ENCODE results near the gene IL17RE.
"Not testable (repeated sequence)": the region's sequence is repeated elsewhere in the genome, so short reads cannot be mapped to it uniquely, and the experiment has no call there.

Gene IL17RE

DNA sequence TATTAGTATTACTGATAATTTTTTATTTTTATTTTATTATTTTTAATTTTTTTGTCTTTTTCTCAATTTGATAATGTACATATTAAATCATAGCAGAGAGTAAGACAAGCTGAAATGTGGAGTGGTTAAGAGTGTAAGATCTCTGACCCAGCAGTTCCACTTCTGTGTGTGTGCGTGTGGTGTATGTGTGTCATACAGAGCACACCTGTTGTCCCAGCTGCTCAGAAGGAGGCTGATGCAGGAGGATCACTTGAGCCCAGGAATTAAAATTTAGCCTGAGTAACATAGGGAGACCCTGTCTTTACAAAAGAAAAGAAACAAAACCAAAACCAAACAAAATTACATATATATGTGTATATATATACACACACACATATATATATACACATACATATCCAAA lies 21.2 kb upstream of the IL17RE start:
- no peak for DNase-seq

DNA sequence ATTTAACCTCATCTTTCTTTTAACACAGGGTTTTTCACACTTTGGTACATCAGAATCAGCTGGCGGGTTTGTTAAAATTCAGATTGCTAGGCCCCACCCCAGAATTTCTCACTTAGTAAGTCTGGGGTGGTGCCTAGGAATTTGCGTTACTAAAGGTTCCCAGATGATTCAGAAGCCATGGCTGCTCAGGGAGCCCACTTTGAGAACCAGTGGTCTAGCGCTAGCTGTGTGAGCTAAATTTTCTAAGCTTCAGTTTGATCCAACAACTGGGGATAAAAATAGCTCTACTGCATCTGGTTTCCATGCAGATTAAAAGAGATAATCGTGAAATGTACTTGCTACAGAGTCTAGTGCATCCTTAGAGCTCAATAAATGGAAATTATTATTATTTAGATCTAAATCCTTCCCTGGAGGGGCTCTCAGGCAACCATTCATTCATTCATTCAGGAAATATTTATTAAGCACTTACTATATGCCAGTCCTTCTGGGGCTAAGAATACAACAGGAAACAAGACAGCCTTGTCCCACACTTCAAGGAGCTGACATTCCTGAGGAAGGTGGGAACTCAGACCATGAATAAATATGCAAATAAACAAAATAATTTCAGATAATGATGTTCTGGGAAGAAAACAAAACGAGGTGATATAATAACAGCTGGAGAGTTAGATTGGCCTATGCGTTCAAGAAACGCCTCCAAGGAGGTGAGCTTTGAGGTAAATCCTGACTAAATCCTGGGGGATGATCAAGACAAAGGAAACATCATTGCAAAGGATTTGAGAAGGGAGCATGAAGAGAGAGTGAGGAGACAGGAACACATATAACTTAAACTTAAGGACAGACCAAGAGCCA lies 18.7 kb upstream of the IL17RE start:
- no peak for DNase-seq

DNA sequence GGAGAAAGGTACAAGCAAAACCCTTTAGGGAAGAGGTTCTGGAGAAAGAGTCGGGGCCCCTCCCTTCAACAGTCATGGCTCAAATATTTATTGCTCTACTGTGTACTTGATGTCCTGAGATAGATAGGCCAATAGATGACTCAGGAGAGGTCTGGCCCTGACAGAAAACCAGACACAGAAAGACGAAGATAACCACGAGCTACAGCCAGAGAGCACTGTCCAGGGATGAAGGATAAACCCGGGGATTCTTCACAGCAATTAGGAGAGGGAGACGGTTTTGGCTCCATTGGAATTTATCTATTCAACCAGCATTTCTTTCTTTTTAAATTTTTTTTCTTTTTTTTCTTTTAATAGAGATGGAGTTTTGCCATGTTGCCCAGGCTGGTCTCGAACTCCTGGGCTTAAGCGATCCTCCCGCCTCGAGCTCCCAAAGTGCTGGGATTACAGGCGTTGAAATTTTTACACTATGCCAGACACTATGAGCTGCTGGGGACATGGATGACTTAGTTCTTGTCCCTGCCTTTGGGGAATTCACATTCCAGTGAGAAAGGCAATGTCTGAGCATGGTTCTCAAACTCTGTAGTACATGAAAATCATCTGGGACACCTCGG lies 18.0 kb upstream of the IL17RE start:
- DNase-seq: no peak

DNA sequence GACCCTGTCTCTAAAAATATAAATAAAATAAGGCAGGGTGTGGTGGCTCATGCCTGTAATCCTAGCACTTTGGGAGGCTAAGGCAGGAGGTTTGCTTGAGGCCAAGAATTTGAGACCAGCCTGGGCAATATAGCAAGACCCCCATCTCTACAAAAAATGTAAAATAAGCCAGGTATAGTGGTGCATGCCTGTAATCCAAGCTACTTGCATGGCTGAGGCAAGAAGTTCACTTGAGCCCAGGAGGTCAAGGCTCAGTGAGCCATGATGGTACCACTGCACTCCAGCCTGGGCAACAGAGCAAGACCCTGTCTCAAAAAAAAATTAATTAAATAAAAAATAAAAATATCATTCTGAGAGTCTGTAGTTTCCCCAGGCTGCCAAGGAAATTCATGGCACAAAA lies 16.3 kb upstream of the IL17RE start:
- DNase-seq: no peak

DNA sequence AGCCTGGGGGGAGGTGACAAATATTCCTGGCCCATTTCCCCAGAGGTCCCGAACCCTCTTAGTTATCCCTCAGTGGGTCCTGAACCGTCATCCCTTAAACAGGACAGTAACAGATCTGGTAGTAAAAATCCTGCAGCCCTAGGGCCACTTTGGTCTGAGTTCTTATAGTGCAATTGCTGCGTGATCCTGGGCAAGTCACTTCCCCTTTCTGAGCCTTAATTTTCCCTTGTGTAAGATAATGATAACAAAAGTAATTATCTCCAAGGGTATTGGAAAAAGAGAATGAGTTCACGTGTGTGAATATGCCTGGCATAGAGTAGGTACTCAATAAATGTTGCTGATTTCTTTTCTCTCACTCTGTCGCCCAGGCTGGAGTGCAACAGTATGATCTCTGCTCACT lies 15.2 kb upstream of the IL17RE start:
- DNase-seq: no peak

DNA sequence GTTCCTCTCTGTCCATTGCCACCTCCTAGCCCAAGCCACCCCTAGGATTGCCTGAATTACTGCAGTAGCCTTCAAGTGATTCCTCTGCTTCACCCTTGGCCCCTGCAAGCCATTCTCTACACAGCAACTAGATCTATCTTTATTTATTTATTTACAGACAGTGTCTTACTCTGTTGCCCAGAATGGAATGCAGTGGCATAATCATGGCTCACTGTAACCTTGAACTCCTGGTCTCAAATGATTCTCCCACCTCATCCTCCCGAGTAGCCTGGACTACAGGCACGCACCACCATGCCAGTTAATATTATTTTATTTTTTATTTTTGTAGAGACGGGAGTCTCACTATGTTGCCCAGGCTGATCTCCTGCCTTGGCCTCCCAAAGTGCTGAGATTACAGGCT lies 14.1 kb upstream of the IL17RE start:
- DNase-seq: no peak

DNA sequence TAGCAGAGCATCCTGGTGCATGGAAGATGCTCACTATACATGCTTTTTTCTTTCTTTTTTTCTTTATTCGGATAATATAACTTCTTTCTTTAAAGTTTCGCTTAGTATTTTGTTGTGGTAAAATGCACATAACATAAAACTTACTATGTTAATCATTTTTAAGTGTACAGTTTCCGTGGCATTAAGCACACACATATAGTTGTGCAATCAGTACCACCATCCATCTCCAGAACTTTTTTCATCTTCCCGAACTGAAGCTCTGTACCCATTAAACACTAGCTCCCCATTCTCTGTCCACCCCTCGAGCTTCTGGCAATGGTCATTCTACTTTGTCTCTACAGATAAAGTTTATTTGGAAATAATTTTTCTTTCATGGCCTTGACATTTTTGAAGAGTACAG lies 13.2 kb upstream of the IL17RE start:
- DNase-seq: no peak

DNA sequence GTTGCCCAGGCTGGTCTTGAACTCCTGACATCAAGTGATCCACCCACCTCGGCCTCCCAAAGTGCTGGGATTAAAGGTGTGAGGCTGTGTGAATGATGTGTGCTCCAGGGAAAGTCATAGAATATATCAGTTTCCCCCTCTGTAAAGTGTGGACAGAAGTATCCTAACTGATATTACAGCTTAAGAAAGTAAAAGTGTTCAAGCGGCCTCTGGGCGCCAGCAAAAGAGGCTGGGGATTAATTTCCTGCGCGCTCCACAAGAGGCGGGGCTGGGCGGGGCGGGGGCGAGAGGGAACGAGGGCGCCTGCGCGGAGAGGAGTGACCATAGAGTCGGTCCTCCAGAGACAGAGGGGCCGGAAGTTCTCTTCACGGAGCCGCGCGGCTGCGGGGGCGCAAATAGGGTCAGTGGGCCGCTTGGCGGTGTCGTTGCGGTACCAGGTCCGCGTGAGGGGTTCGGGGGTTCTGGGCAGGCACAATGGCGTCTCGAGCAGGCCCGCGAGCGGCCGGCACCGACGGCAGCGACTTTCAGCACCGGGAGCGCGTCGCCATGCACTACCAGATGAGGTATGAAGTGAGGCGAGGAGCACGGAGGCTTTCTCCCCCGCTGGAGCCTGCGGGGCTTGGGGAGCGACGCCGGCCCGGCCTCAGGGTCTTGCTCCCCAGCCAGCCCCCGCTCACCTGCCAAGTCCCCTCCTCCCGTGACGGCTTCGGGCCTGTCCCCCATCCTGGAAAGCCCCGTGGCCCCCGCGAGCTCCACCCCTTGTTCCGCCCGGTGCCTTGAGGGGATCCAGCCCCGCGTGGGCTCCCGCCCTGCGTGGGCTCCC lies 12.2 kb upstream of the IL17RE start, which contains the start of gene JAGN1:
Gene JAGN1, plus strand, starts transcription at position 362 of the 823 bp plus-strand sequence. Its CDS starts 113 bp downstream, at position 475.
- peak; percentile 24 for DNase-seq

DNA sequence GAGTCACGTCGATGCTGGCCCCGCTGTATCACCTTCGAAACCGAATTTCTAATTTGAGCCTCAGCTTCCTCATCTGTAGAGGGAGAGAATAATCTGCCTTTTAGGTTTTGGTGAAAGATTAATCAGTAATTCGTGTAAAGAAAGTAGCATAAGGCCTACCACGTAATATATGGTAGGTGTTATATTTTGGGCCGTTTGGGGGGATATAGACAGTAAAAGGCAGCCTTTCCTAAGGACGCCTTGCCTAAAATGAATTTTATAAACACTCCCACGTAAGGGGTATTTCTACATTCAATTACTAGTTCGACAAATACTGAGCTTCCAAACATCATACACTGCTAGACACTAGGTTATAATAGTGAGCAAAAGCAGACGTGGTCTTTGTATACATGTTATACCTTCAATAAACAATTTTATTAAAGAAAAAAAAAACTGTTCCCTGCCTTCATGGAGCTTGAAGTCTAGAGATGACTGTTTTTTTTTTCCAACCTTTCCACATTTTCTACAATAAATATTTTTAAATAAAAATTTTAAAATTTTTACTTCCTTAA lies 11.5 kb upstream of the IL17RE start:
- no peak for DNase-seq

DNA sequence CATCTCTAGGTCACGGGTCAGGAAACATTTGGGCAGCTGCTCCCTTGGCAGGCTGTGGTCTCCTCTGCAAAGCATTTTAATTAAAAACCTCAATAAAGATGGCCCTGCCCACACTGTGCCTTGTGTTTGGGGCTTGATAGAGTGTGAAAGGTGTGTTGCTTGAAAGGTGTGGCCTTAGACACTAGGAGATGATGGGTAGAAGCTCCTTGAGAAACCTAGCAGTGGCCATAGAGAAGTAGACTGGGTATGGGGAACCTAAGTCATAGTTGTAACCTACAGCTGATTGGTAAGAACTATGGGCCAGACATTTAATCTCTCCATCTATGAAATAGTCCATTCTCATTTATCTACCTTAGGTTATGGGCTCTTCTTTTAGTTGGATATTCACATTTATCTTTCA lies 8.9 kb upstream of the IL17RE start:
- no peak for DNase-seq

DNA sequence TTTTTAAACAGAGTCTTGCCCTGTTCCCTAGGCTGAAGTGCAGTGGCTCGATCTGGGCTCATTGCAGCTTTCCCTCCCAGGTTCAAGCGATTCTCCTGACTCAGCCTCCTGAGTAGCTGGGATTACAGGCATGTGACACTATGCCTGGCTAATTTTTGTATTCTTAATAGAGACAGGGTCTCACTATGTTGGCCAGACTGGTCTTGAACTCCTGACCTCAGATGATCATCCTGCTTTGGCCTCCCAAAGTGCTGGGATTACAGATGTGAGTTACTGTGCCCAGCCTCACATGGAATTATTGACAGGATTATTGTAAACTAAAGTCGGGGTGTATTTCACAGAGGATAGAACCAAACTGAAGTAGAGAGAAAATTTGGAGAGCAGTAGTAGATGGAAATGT lies 6.9 kb upstream of the IL17RE start:
- DNase-seq: not testable (repeated sequence)

DNA sequence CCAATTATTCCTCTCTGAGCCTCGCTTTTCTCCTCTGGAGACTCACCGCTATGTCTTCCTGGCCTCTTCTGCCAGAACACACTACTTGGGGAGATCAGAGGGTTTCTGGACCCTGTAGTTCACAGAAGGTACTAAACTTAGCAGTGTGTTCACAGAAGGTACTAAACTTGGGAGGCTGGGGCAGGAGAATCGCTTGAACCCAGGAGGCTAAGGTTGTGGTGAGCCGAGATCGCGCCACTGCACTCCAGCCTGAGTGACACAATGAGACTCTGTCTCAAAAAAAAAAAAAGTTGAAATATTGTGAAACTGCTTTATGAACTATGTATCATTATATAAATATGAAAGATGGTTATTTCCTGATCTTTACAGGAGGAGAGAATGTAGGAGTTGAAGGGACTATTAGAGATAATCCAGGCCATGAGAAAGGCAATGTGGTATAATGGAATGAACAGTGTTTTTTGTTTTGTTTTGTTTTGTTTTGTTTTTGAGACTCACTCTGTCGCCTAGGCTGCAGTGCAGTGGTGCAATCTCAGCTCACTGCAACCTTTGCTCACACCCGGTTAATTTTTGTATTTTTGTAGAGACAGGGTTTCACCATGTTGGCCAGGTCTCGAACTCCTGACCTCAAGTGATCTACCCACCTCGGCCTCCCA lies 5.8 kb upstream of the IL17RE start:
- DNase-seq: not testable (repeated sequence)

DNA sequence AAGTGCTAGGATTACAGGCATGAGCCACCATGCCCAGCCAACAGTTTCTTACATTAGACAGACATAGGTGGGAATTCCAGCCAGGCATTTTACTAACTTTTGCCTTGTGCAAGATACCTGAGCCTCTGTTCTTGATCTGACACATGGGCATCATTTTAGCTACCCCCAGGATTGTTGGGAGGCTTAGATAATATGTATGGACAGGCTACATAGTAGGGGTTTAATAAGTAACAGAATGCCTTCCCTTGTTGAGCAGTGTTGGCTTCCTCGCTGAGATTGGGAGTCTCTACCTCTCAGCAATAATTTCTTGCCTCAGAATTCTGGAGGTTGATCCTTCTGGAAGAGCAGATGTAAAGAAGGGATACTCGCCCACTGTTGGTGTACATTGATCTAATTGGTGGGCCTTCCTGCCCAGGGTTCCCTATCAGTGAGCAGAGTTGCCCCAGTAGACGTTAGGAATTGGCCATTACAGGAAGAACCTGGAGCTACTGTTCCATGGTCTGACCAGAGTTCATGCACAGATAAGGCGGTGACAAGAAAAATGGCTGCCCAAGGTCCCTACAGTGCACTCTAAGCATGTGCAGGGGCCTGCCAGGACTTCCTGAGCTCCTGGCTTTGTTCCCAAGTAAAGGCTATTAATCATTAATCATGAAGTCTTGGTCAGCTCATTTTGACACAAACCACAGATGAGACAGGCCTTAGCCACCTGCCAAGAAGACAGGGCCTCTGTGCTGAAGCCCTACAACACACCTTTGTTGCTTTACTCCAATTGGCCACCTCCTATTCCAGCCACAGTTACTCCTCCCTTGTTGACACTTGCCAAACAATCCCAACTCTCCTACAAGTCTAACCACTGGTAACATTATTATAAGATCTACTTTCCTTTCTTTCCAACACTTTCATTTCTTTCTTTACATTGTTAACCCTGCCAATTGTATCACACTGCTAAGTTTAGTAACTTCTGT lies 5.0 kb upstream of the IL17RE start:
- no peak for DNase-seq

DNA sequence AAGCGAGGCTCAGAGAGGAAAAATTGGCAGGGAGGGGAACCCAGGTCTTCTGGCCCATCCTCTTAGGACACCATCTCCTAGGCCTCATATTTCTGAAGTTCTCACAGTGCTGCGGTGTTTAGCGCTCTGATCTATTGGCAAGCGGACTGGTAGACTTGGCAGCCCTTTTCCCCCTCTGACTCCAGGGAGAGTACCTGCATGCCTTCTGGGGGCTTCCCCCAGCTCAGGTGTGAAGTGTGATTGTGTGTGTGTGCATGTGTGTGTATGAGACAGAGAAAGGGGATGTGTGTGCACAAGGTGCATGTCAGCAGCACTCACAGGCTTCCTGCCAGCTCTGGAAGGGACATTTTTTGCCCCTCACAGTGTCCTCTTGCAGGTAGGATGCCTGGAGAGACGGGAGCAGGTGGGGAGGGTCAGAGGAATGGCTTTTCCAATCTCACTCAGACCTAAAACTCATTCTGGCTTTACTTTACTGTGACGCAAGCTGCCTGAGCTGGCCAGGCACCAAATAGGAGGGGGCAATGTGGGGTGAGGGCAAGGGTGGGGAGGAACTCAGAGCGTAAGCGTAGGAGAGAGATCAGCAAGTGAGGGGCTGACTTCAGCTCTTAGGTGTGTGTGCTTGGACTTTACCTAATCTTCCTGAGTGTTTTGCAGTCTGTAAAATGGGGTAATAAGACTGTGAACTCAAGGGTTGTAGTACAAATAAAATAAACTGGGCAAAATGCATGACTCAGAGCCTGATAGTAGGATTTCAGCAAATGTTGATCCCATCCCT lies 4.0 kb upstream of the IL17RE start:
- DNase-seq: no peak

DNA sequence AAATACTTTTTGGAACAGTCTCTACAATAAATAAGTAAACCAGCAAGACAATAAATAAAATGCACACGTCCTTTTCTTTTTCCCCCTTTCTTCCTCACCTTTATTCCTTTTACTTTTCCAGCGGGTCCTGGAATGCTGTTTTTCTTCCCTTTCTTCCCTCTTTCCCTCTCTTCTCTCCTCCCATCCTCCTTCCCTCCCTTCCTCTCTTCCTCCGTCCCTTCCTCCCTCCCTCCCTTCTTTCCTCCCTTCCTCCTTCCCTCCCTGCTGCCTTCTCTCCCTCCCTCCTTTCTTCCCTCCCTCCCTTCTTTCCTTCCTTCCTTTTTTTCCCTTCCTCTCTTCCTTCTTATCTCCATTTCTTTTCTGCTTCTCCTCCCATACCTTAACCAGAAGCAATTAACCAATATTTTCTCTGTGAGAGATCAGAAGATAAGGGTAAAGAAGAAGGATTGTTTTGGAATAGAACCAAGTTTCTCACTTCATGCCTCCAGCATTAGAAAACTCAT lies 3.3 kb upstream of the IL17RE start:
- no peak for DNase-seq

DNA sequence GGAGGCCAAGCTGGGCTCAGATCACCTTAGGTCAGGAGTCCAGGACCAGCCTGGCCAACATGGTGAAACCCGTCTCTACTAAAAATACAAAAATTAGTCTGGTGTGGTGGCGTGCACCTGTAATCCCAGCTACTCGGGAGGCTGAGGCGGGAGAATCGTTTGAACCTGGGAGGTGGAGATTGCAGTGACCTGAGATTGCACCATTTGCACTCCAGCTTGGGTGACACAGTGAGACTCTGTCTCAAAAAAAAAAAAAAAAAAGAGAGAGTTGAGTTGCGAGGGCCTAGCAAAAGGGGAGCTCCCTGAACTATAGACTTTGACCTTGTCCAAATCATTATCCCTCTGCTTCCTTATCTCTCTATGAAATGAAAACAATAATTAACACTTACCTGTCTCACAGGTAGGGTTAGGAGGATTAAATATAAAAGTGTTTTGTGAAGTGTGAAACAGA lies 1.7 kb upstream of the IL17RE start:
- DNase-seq: not testable (repeated sequence)

DNA sequence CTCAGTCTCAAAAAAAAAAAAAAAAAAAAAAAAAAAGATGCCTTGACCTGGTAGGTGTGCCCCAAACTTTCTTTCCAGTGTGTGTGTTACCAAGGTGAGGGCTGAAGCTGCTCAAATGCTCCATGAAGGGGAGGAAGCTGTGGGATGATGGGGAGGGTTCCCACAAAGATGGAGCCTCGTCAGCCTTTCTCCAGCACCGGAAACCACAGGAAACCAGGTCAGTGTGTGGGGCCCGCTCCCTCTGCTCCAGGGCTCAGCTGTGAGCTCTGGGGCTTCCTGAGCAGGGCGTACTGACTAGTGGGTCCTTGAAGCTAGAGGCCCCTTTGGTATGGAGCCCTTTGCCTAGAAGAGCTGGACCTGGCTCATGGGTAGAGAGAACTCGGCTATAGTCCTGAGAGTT lies 681 bp upstream of the IL17RE start:
- no peak for DNase-seq

DNA sequence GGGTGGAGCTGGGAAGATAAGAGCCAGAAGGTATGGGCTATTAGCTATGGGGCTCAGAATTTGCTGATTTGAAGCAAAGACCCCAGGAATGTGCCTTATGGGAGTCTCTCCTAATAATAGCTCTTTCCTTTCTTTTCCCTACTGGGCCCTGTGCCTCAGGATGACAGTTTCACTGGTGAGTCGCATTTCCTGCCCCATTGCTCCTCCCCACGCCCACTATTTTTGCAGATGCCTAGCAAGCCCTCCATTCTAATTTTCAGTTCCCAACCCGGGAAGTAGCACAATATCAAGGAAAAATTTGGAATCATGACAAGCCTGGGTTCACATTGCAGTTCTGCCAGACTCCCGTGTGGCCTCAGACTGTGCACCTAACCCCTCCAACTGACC lies 583 bp downstream of the IL17RE start:
- DNase-seq: no peak

DNA sequence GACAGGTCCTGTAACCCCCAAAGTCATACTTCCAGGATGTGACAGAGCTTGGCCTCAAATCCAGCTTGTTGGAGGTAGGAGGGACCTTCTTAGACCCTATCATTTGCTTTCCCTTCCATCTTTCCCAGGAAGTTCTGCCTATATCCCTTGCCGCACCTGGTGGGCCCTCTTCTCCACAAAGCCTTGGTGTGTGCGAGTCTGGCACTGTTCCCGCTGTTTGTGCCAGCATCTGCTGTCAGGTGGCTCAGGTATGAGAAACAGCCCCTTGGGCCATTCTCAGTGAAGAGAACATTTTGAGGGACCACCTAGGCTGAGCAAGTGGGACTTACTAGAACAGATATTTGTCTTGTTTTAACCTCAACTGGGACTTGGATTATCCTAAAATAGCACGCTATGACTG lies 1.3 kb downstream of the IL17RE start:
- DNase-seq: no peak

DNA sequence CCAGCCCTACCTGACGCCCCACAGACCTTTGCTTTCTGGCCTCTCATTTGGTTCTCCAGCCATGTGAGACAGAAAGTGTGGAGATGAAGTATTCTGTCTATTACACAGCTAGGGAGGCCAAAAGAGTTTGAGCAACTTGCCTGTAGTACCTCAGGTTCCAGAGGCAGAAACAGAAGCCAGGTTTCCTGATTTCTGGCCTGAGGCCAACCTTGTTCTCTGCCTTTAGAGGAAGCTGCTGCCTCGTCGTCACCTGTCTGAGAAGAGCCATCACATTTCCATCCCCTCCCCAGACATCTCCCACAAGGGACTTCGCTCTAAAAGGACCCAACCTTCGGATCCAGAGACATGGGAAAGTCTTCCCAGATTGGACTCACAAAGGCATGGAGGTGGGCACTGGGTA lies 3.8 kb downstream of the IL17RE start:
- DNase-seq: no peak

DNA sequence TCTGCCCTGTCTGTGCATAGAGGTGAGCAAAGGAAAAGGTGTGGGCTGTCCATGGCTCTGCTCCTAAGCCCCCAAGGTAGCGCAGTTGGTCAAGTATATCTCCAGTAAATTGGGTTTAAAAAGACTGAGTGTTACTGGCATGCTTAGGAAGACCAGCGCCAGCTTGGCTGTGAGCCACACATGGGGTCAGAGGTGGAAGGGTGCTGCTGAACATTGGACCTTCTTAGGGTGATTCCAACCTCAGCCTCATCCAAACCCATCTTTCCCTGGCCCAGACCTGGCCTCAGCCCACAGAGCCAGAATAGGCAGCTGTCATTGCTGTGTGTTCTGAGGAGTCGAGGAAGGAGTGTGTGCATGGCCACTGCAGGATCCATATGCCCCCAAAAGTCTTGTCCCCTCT lies 5.6 kb downstream of the IL17RE start:
- DNase-seq: no peak

All from NCI-H1694 treated with DMSO at 0.1 percent for 48 hours (cell line).